ENCODE measurements around the gene ANK3.

The ANK3 gene

DNA sequence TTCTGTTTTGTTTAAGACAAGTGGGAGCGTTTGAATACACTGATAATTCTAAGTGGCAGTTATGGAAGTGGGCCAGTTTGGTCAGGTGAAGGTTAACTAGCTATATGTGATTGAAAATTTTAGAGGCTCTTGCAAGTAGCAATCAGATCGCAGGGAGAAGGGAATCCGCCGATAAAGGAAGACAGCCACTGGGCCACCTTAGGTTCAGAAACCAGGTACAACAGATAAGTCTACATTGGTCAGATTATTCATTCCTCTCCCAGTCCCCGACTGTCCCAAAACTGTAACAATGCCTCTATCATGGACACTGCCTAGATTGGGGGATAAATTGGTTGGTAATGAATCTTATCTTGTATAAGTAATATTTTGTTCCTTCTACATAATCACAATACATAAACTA is 8.9 kb downstream of the ANK3 start:
- no peak overlapping the region for H3K4me3 ChIP-seq (ENCODE audit: low read depth, low read length)
- POLR2A ChIA-PET = no interaction called here
- H3K27ac ChIP-seq (ENCODE audit: extremely low read depth, low read depth, low read length) = no peak overlapping the region
- CTCF ChIA-PET = no interaction called here
- H3K36me3 ChIP-seq (ENCODE audit: control insufficient read depth in 2 of 2, insufficient read depth in 1 of 2, low read length in 2 of 2) = no peaks in the 10 kb centered on the region
- no peaks in the 10 kb centered on the region for H3K4me1 ChIP-seq (ENCODE audit: control insufficient read depth, insufficient read depth, low read length)
- no peaks in the 10 kb centered on the region for H3K9me3 ChIP-seq (ENCODE audit: control insufficient read depth, insufficient read depth, low read depth, low read length)
- TF ChIP-seq PBX3 (CRISPR knock-in tag; IDR thresholded peaks at IDR 0.05) (no peak), GLIS2 (tag by site-specific recombination; IDR thresholded peaks at IDR 0.05) (no peak), ZNF544 (tag by site-specific recombination; IDR thresholded peaks at IDR 0.05) (no peak), YY1 (tag by site-specific recombination; IDR thresholded peaks at IDR 0.05) (no peak), ZBTB1 (tag by site-specific recombination; IDR thresholded peaks at IDR 0.05) (no peak), ZNF266 (tag by site-specific recombination; IDR thresholded peaks at IDR 0.05; ENCODE audit: low read depth) (no peak), ZNF366 (tag by site-specific recombination; conservative IDR thresholded peaks at IDR 0.05) (no peak), KLF17 (tag by site-specific recombination; IDR thresholded peaks at IDR 0.05) (no peak), ZNF521 (tag by site-specific recombination; IDR thresholded peaks at IDR 0.05) (no peak), ZSCAN5A (tag by site-specific recombination; IDR thresholded peaks at IDR 0.05) (no peak), ZNF776 (tag by site-specific recombination; IDR thresholded peaks at IDR 0.05; ENCODE audit: borderline replicate concordance) (no peak), ZNF610 (tag by site-specific recombination; IDR thresholded peaks at IDR 0.05; ENCODE audit: borderline replicate concordance) (no peak), OSR2 (tag by site-specific recombination; IDR thresholded peaks at IDR 0.05) (no peak), ZFP3 (tag by site-specific recombination; IDR thresholded peaks at IDR 0.05; ENCODE audit: low read depth) (no peak), HOXC10 (CRISPR knock-in tag; IDR thresholded peaks at IDR 0.05) (no peak), SALL2 (tag by site-specific recombination; IDR thresholded peaks at IDR 0.05; ENCODE audit: borderline replicate concordance) (no peak)
- TF ChIP-seq, protein P1, sequence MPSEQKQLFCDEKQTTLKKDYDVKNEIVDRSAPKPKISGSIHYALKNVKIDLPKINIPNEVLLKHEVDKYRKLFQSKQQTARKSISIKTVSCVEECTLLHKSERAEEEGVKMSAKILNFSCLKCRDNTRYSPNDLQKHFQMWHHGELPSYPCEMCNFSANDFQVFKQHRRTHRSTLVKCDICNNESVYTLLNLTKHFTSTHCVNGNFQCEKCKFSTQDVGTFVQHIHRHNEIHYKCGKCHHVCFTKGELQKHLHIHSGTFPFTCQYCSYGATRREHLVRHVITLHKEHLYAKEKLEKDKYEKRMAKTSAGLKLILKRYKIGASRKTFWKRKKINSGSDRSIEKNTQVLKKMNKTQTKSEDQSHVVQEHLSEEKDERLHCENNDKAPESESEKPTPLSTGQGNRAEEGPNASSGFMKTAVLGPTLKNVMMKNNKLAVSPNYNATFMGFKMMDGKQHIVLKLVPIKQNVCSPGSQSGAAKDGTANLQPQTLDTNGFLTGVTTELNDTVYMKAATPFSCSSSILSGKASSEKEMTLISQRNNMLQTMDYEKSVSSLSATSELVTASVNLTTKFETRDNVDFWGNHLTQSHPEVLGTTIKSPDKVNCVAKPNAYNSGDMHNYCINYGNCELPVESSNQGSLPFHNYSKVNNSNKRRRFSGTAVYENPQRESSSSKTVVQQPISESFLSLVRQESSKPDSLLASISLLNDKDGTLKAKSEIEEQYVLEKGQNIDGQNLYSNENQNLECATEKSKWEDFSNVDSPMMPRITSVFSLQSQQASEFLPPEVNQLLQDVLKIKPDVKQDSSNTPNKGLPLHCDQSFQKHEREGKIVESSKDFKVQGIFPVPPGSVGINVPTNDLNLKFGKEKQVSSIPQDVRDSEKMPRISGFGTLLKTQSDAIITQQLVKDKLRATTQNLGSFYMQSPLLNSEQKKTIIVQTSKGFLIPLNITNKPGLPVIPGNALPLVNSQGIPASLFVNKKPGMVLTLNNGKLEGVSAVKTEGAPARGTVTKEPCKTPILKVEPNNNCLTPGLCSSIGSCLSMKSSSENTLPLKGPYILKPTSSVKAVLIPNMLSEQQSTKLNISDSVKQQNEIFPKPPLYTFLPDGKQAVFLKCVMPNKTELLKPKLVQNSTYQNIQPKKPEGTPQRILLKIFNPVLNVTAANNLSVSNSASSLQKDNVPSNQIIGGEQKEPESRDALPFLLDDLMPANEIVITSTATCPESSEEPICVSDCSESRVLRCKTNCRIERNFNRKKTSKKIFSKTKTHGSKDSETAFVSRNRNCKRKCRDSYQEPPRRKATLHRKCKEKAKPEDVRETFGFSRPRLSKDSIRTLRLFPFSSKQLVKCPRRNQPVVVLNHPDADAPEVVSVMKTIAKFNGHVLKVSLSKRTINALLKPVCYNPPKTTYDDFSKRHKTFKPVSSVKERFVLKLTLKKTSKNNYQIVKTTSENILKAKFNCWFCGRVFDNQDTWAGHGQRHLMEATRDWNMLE (tag by site-specific recombination; conservative IDR thresholded peaks at IDR 0.05; ENCODE audit: low read depth) = no peak
- TF ChIP-seq, protein P2, sequence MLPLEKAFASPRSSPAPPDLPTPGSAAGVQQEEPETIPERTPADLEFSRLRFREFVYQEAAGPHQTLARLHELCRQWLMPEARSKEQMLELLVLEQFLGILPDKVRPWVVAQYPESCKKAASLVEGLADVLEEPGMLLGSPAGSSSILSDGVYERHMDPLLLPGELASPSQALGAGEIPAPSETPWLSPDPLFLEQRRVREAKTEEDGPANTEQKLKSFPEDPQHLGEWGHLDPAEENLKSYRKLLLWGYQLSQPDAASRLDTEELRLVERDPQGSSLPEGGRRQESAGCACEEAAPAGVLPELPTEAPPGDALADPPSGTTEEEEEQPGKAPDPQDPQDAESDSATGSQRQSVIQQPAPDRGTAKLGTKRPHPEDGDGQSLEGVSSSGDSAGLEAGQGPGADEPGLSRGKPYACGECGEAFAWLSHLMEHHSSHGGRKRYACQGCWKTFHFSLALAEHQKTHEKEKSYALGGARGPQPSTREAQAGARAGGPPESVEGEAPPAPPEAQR (tag by site-specific recombination; IDR thresholded peaks at IDR 0.05) = no peak
